ENCODE data around the gene PILRB. TPM values are rescaled to one million over a fixed set of nuclear protein-coding genes. Genes with fewer than 3 reads are reported as not detected.

PILRB gene
- total RNA-seq, 1 experiment from 2014 or later: 60.2 TPM

GRCh38 chr7:100373261-100373831 is 15.4 kb downstream of the PILRB start, which contains the start of gene PILRA:
Gene PILRA, plus strand, starts transcription at chr7:100373487. Its CDS starts 170 bp downstream, at chr7:100373657.
- Histone ChIP-seq H3K27me3 (ENCODE audit: insufficient read depth, low read length) (no peaks in the 10 kb centered on the region), H3K4me2 (ENCODE audit: low read length) (no peak within 1 kb of the TSS), H3K4me1 (ENCODE audit: control insufficient read depth in 1 of 2, insufficient read depth in 2 of 2, low read length in 2 of 2) (no peaks in the 10 kb centered on the region), H3K9ac (ENCODE audit: low read length) (no peak within 1 kb of the TSS), H2AFZ (ENCODE audit: low read depth, low read length, poor library complexity, severe bottlenecking) (no peak within 1 kb of the TSS), H3K9me2 (ENCODE audit: insufficient read depth) (no peaks in the 10 kb centered on the region), H4K20me1 (ENCODE audit: insufficient read depth) (no peaks in the 10 kb centered on the region), H3K4me3 (replicated peaks in 1 of 2; ENCODE audit: low read depth in 1 of 2, low read length in 2 of 2) (no peak within 1 kb of the TSS), H3K79me2 (ENCODE audit: insufficient read depth, low read length) (no peaks in the 10 kb centered on the region), H3K27ac (ENCODE audit: low read depth, low read length) (no peak within 1 kb of the TSS), H3K36me3 (ENCODE audit: control insufficient read depth in 1 of 2, insufficient read depth in 2 of 2, low read length in 2 of 2) (no peaks in the 10 kb centered on the region), H3K9me3 (ENCODE audit: control insufficient read depth in 1 of 2, insufficient read depth in 1 of 2, low read depth in 1 of 2, low read length in 2 of 2) (no peaks in the 10 kb centered on the region)
- RAD21 ChIA-PET (ENCODE audit: low non-redundant PET in 1 of 2, low total read pairs in 2 of 2, uncharacterized antibody in 2 of 2, unreplicated experiment in 2 of 2): no interaction called here
- intact Hi-C loops (cut with micrococcal nuclease): no loop called here
- no TSS peak for BruUV-seq (replicated peaks)
- TF ChIP-seq SP1 (IDR thresholded peaks at IDR 0.05; ENCODE audit: low read depth) (no peak), ZFX (IDR thresholded peaks at IDR 0.05) (no peak), CEBPB (IDR thresholded peaks at IDR 0.05; ENCODE audit: low read depth) (no peak), RAD21 (IDR thresholded peaks at IDR 0.05; ENCODE audit: low read depth) (no peak), POLR2A (IDR thresholded peaks at IDR 0.05; ENCODE audit: borderline replicate concordance, extremely low read depth, insufficient read depth, insufficient read length) (no peak), SRF (IDR thresholded peaks at IDR 0.05; ENCODE audit: low read depth) (no peak), CTCF (IDR thresholded peaks at IDR 0.05 in 2 of 3, conservative IDR thresholded peaks at IDR 0.05 in 1 of 3; ENCODE audit: borderline replicate concordance in 1 of 3, insufficient read depth in 1 of 3, low read depth in 2 of 3, low read length in 2 of 3) (no peak), FOSL1 (IDR thresholded peaks at IDR 0.05; ENCODE audit: low read depth) (no peak), ZNF274 (IDR thresholded peaks at IDR 0.05; ENCODE audit: low read depth, low read length) (no peak), ELF1 (IDR thresholded peaks at IDR 0.05; ENCODE audit: borderline replicate concordance, low read depth) (no peak), EZH2 (IDR thresholded peaks at IDR 0.05) (no peak), EGR1 (IDR thresholded peaks at IDR 0.05; ENCODE audit: low read depth) (no peak), ZBTB33 (IDR thresholded peaks at IDR 0.05; ENCODE audit: extremely low read depth, insufficient replicate concordance, low read length) (no peak)
- DNase-seq (ENCODE audit: low read depth, low spot score): no peak
- ATAC-seq: no peak
- POLR2A ChIA-PET: no interaction called here
- CTCF ChIA-PET: no interaction called here
